ENCODE data around the gene TBX6.

DNA sequence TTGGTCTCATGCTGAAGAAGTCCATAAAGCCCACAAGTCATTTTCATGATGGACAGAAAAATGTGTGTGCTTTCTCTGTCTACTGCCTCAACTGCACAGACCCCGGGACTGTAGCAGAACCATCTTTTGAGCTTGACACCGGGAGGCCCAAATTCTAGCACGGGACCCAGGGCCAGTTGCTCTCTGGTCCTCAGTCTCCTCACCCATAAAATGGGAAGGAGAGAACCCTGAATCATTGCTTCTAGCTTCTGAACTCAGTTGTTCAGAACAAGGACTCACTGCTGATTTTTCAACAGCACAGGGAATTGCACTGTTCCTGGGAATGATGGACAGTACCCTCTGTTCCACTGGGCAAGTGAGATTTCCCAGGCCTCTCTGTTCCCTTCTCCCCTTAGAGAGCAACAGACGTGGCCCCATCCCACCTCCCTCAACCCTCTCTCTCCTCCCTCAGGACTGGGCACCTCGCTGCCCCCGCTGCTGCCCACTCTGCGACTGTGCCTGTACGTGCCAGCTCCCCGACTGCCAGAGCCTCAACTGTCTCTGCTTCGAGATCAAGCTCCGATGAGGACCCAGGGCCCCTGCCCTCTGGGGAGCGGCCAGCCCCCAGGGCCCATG, 28.3 kb downstream of the TBX6 start:
- TF ChIP-seq, protein P1, sequence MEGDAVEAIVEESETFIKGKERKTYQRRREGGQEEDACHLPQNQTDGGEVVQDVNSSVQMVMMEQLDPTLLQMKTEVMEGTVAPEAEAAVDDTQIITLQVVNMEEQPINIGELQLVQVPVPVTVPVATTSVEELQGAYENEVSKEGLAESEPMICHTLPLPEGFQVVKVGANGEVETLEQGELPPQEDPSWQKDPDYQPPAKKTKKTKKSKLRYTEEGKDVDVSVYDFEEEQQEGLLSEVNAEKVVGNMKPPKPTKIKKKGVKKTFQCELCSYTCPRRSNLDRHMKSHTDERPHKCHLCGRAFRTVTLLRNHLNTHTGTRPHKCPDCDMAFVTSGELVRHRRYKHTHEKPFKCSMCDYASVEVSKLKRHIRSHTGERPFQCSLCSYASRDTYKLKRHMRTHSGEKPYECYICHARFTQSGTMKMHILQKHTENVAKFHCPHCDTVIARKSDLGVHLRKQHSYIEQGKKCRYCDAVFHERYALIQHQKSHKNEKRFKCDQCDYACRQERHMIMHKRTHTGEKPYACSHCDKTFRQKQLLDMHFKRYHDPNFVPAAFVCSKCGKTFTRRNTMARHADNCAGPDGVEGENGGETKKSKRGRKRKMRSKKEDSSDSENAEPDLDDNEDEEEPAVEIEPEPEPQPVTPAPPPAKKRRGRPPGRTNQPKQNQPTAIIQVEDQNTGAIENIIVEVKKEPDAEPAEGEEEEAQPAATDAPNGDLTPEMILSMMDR (IDR thresholded peaks at IDR 0.05; ENCODE audit: insufficient read depth, low read length), result no peak
- no peak for TF ChIP-seq POLR2AphosphoS5 (IDR thresholded peaks at IDR 0.05; ENCODE audit: low read depth)

All from HL-60 (cell line).